IPS-18a (cell line): ENCODE measurements around the gene NUP88.

Experiments used
- H3K27ac ChIP-seq: one replicate; pipeline ENCODE4 v1.5.1; 2013; ENCODE audit warnings: low read length
- H3K27me3 ChIP-seq: one replicate; pipeline ENCODE4 v1.6.1; 2013; ENCODE audit warnings: mild to moderate bottlenecking, low read length; ENCODE audit not compliant: control insufficient read depth, insufficient read depth
- H3K36me3 ChIP-seq: one replicate; pipeline ENCODE4 v1.6.1; 2013; ENCODE audit warnings: low read depth, low read length; ENCODE audit not compliant: control insufficient read depth
- H3K4me1 ChIP-seq: one replicate; pipeline ENCODE4 v1.6.1; 2013; ENCODE audit warnings: low read depth, low read length; ENCODE audit not compliant: control insufficient read depth
- H3K4me3 ChIP-seq: one replicate; pipeline ENCODE4 v1.5.1; 2013; ENCODE audit warnings: low read length
- H3K9ac ChIP-seq: one replicate; pipeline ENCODE4 v1.6.1; 2013; ENCODE audit warnings: mild to moderate bottlenecking, low read length, moderate library complexity
- H3K9me3 ChIP-seq: one replicate; pipeline ENCODE4 v1.6.1; 2013; ENCODE audit warnings: low read depth, low read length; ENCODE audit not compliant: control insufficient read depth

The NUP88 gene

GRCh38 chr17:5378566-5379207 is 40.8 kb downstream of the NUP88 start:
- no peak overlapping the region for H3K27ac ChIP-seq
- no peaks in the 10 kb centered on the region for H3K27me3 ChIP-seq
- H3K4me3 ChIP-seq: no peak overlapping the region
- H3K36me3 ChIP-seq: peaks cover 73% of the 10 kb centered on the region
- no peaks in the 10 kb centered on the region for H3K4me1 ChIP-seq
- no peaks in the 10 kb centered on the region for H3K9me3 ChIP-seq
- H3K9ac ChIP-seq: no peak overlapping the region

- Histone ChIP-seq H3K9ac (no peak overlapping the region), H3K36me3 (peaks cover 50% of the 10 kb centered on the region), H3K9me3 (no peaks in the 10 kb centered on the region), H3K27ac (no peak overlapping the region), H3K4me3 (no peak overlapping the region), H3K27me3 (no peaks in the 10 kb centered on the region), H3K4me1 (no peaks in the 10 kb centered on the region)
Measured at GRCh38 chr17:5373112-5373511, 46.4 kb downstream of the NUP88 start.

- Histone ChIP-seq H3K36me3 (peaks cover 45% of the 10 kb centered on the region), H3K9me3 (no peaks in the 10 kb centered on the region)
Measured at GRCh38 chr17:5370411-5370810, 49.1 kb downstream of the NUP88 start.

GRCh38 chr17:5365831-5366230 is 53.6 kb downstream of the NUP88 start:
- H3K4me1 ChIP-seq: peaks cover 15% of the 10 kb centered on the region
- no peak overlapping the region for H3K27ac ChIP-seq
- no peak overlapping the region for H3K9ac ChIP-seq
- no peaks in the 10 kb centered on the region for H3K27me3 ChIP-seq
- no peaks in the 10 kb centered on the region for H3K9me3 ChIP-seq
- H3K4me3 ChIP-seq: no peak overlapping the region
- peaks cover 36% of the 10 kb centered on the region for H3K36me3 ChIP-seq

More at GRCh38 chr17:5370411-5370810, 49.1 kb downstream of the NUP88 start:
- H3K27ac ChIP-seq: no peak overlapping the region
- H3K9ac ChIP-seq: no peak overlapping the region
- H3K4me1 ChIP-seq: no peaks in the 10 kb centered on the region
- H3K27me3 ChIP-seq: no peaks in the 10 kb centered on the region
- no peak overlapping the region for H3K4me3 ChIP-seq

GRCh38 chr17:5364696-5365095 is 54.8 kb downstream of the NUP88 start:
- peaks cover 31% of the 10 kb centered on the region for H3K36me3 ChIP-seq
- H3K27me3 ChIP-seq: no peaks in the 10 kb centered on the region
- peaks cover 15% of the 10 kb centered on the region for H3K4me1 ChIP-seq
- H3K4me3 ChIP-seq: no peak overlapping the region
- H3K9ac ChIP-seq: no peak overlapping the region
- H3K9me3 ChIP-seq: no peaks in the 10 kb centered on the region
- H3K27ac ChIP-seq: no peak overlapping the region

GRCh38 chr17:5364156-5364555 is 55.3 kb downstream of the NUP88 start:
- no peaks in the 10 kb centered on the region for H3K27me3 ChIP-seq
- H3K27ac ChIP-seq: no peak overlapping the region
- peaks cover 15% of the 10 kb centered on the region for H3K4me1 ChIP-seq
- no peak overlapping the region for H3K9ac ChIP-seq
- H3K36me3 ChIP-seq: peaks cover 35% of the 10 kb centered on the region
- no peak overlapping the region for H3K4me3 ChIP-seq
- no peaks in the 10 kb centered on the region for H3K9me3 ChIP-seq

DNA sequence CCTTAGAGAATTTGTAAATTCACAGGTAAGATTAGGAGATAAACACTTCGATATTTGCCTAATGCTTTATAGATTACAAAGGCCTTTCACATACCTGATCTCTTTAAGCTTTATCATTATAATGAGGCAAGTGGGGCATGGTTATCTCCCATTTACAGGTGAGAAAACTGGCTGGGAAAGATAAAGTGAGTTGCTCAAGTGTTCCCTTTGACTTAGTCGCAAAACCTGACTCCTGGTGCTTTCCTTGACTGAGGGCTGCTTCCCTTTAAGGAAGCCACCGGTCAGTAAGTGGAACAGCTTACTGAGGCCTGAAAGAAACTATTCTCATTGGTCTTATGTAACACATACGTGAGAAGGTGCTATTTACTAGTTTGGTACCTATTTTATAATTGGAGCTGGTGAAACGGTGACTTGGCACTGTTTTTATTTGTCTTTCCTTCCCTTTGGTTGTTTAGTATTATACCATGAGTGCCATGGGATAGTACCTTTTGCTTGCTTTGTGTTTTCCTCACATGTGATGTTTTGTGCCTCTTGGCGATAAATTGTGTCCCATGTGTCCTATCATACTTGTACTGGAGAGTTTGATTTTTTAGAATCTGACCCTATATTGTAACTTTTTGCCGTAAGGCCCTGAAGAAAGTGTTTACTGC is 57.2 kb downstream of the NUP88 start:
- Histone ChIP-seq H3K36me3 (peaks cover 28% of the 10 kb centered on the region), H3K9ac (peak overlapping the region; percentile 4), H3K9me3 (no peaks in the 10 kb centered on the region), H3K27ac (no peak overlapping the region), H3K4me3 (no peak overlapping the region), H3K27me3 (no peaks in the 10 kb centered on the region), H3K4me1 (peaks cover 15% of the 10 kb centered on the region)

DNA sequence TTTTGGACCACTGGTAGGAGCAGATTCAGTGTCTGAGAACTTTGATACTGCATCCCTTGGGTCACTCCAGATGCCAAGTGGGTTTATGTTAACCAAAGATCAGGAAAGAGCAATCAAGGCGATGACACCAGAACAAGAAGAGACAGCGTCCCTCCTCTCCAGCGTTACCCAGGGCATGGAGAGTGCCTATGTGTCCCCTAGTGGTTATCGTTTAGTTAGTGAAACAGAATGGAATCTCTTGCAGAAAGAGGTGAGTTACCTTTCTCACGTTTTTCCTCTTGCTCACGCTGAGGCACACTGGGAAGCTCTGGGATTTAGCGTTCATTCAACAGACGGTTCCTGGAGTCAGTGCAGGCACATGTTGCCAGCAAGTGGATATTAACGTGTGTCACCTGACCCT is 58.0 kb downstream of the NUP88 start:
- H3K9ac ChIP-seq: no peak overlapping the region
- H3K27ac ChIP-seq: no peak overlapping the region
- H3K27me3 ChIP-seq: no peaks in the 10 kb centered on the region
- H3K36me3 ChIP-seq: peaks cover 28% of the 10 kb centered on the region
- H3K4me1 ChIP-seq: peaks cover 15% of the 10 kb centered on the region
- H3K4me3 ChIP-seq: no peak overlapping the region
- no peaks in the 10 kb centered on the region for H3K9me3 ChIP-seq

GRCh38 chr17:5355421-5356129 is 63.9 kb downstream of the NUP88 start:
- Histone ChIP-seq H3K9ac (no peak overlapping the region), H3K27me3 (no peaks in the 10 kb centered on the region), H3K9me3 (no peaks in the 10 kb centered on the region), H3K4me1 (no peaks in the 10 kb centered on the region), H3K4me3 (no peak overlapping the region), H3K27ac (no peak overlapping the region), H3K36me3 (peaks cover 36% of the 10 kb centered on the region)

DNA sequence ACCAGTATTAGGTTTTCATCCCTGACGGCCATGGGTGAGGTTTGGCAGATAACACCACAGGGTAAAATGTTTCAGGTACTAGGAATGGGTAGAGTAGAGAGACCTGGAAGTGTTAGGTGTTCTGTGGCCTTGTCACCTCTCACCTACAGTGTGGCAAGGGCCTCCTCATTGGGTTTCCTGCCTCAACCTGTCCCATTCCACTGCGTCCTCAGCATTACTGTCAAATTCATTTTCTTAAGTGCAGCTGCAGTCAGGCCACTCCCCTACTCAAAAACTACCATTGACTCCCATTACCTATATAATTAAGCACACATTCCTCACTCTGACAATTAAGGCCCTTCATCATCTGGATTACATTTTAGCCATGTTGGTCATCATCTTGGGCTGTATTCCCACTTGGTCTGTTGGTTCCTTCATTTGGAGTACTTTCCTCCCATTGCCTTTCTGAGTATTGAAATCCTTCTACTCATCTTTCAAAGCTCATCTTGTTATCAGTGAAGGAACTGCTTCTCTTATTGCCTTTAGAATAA is 64.5 kb downstream of the NUP88 start:
- Histone ChIP-seq H3K27ac (no peak overlapping the region), H3K4me3 (no peak overlapping the region), H3K9ac (no peak overlapping the region), H3K27me3 (no peaks in the 10 kb centered on the region), H3K4me1 (no peaks in the 10 kb centered on the region), H3K36me3 (peaks cover 38% of the 10 kb centered on the region), H3K9me3 (no peaks in the 10 kb centered on the region)

- H3K4me1 ChIP-seq: no peaks in the 10 kb centered on the region
- H3K9ac ChIP-seq: no peak overlapping the region
- peaks cover 36% of the 10 kb centered on the region for H3K36me3 ChIP-seq
- no peaks in the 10 kb centered on the region for H3K9me3 ChIP-seq
- no peaks in the 10 kb centered on the region for H3K27me3 ChIP-seq
- H3K4me3 ChIP-seq: no peak overlapping the region
- no peak overlapping the region for H3K27ac ChIP-seq
Measured at GRCh38 chr17:5354310-5354709, 65.2 kb downstream of the NUP88 start.
